Osteoblast (primary cell): ENCODE results near the gene CD300H. TPM values are rescaled to one million over a fixed set of nuclear protein-coding genes. Genes with fewer than 3 reads are reported as not detected.
A peak's percentile ranks its signal among the peaks of the same experiment; 100 is the strongest.

Experiments
- DNase-seq: peaks from one replicate; pipeline ENCODE4 v3.0.0; 2011; ENCODE audit warnings: low spot score, mixed read lengths; ENCODE audit not compliant: insufficient read length; ENCODE audit errors: missing footprints
- H2AFZ ChIP-seq: 2 replicates; pipeline ENCODE4 v1.6.0; 2011; ENCODE audit warnings: mild to moderate bottlenecking, low read length
- H3K27ac ChIP-seq: 2 replicates; pipeline ENCODE4 v1.5.1; 2011; ENCODE audit warnings: mild to moderate bottlenecking, low read depth, low read length, moderate library complexity
- H3K27me3 ChIP-seq: 2 replicates; pipeline ENCODE4 v1.6.0; 2012; ENCODE audit warnings: mild to moderate bottlenecking, control low read depth, inconsistent platforms, low read length, moderate library complexity; ENCODE audit not compliant: insufficient read depth
- H3K36me3 ChIP-seq: 2 replicates; pipeline ENCODE4 v1.5.1; 2011; ENCODE audit warnings: mild to moderate bottlenecking, low read length, control low read depth, moderate library complexity; ENCODE audit not compliant: insufficient read depth
- H3K4me1 ChIP-seq: 2 replicates; pipeline ENCODE4 v1.5.1; 2011; ENCODE audit warnings: mild to moderate bottlenecking, low read length, control low read depth, moderate library complexity; ENCODE audit not compliant: insufficient read depth
- H3K4me2 ChIP-seq: 2 replicates; pipeline ENCODE4 v1.6.0; 2011; ENCODE audit warnings: mild to moderate bottlenecking, low read length; ENCODE audit not compliant: insufficient read depth
- H3K4me3 ChIP-seq: fragments of 200-600 bp; sonication (generic); 3 replicates; pipeline ENCODE4 v1.5.1; 2012; ENCODE audit warnings: mild to moderate bottlenecking, low read length, inconsistent platforms; ENCODE audit not compliant: insufficient read depth
- H3K79me2 ChIP-seq: 2 replicates; pipeline ENCODE4 v1.6.0; 2012; ENCODE audit warnings: mild to moderate bottlenecking, low read length, control low read depth, inconsistent platforms; ENCODE audit not compliant: insufficient read depth
- H3K9me3 ChIP-seq: 2 replicates; pipeline ENCODE4 v1.5.1; 2011; ENCODE audit warnings: low read depth, low read length, control low read depth
- H4K20me1 ChIP-seq: 2 replicates; pipeline ENCODE4 v1.6.0; 2012; ENCODE audit warnings: mild to moderate bottlenecking, low read length, control low read depth; ENCODE audit not compliant: insufficient read depth
- total RNA-seq: library from RNA; depleted of rRNA; stranded (reverse); fragments of >200 nt; gene quantifications from 2 replicates; pipeline ENCODE4 v1.2.3, GENCODE V29; 2012
- TF ChIP-seq, protein P1 (sequence below): IDR thresholded peaks from 2 replicates; pipeline ENCODE4 v1.5.1; 2011; ENCODE audit warnings: mild to moderate bottlenecking, low read depth, low read length, moderate library complexity; ENCODE audit errors: extremely low read depth

CD300H gene
- total RNA-seq, 1 donor: not detected

DNA sequence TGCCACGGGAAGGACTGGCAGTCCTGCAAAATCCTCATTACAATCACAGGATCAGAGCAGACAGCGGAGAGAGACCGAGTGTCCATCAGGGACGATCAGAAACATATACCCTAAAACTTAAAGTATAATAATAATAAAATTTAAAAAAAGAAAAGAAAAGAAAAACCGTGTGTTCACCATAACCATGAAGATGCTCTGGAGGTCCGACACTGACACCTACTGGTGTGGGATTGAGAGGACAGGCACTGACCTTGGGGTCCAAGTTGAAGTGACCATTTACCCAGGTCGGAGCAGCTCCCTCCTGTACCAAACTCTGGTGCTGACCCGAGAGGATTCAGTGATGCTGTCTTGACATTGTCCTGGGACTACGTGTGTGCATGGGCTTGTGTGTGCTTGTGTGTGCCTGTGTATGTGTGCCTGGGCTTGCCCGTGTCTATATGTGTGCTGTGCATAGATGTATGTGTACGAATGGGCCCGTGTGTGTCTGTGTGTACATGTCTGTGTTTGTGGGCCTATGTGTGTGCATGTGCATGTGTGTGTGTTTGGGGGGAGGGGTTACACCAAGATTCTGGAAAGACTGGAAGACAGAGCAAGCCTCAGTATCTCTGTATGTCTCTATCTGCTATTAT lies 34.7 kb upstream of the CD300H start:
- Histone ChIP-seq H3K36me3 (no peaks in the 10 kb centered on the region), H3K4me2 (no peak overlapping the region), H3K4me3 (no peak overlapping the region), H3K79me2 (no peaks in the 10 kb centered on the region), H4K20me1 (peaks cover 2% of the 10 kb centered on the region), H2AFZ (no peak overlapping the region), H3K9me3 (no peaks in the 10 kb centered on the region), H3K27ac (no peak overlapping the region), H3K4me1 (no peaks in the 10 kb centered on the region), H3K27me3 (peaks cover 16% of the 10 kb centered on the region)
- TF ChIP-seq, protein P1, sequence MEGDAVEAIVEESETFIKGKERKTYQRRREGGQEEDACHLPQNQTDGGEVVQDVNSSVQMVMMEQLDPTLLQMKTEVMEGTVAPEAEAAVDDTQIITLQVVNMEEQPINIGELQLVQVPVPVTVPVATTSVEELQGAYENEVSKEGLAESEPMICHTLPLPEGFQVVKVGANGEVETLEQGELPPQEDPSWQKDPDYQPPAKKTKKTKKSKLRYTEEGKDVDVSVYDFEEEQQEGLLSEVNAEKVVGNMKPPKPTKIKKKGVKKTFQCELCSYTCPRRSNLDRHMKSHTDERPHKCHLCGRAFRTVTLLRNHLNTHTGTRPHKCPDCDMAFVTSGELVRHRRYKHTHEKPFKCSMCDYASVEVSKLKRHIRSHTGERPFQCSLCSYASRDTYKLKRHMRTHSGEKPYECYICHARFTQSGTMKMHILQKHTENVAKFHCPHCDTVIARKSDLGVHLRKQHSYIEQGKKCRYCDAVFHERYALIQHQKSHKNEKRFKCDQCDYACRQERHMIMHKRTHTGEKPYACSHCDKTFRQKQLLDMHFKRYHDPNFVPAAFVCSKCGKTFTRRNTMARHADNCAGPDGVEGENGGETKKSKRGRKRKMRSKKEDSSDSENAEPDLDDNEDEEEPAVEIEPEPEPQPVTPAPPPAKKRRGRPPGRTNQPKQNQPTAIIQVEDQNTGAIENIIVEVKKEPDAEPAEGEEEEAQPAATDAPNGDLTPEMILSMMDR: peak; percentile 84
- DNase-seq: no peak

DNA sequence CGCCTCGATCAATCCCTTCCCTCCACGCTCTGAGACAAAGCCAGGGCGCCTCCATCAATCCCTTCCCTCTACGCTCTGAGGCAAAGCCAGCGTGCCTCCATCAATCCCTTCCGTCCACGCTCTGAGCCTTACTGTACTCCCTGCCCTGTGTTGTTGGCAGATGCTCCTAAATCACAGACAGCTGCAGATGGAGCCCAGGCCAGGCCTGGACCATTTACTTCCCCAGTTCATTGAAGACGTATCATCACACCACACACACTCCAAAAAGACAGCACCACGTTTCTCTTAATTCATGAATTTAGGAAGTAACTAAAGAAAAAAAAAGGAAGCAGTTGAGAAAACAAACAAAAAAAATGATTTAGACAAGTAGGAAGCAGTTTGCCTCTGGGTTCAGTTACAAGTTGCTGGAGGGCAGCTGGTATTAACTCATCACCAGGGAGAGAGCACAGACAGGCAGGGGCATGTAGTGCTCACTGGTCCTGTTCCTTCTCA lies 32.2 kb upstream of the CD300H start:
- H3K27me3 ChIP-seq: peaks cover 23% of the 10 kb centered on the region
- no peak for DNase-seq

DNA sequence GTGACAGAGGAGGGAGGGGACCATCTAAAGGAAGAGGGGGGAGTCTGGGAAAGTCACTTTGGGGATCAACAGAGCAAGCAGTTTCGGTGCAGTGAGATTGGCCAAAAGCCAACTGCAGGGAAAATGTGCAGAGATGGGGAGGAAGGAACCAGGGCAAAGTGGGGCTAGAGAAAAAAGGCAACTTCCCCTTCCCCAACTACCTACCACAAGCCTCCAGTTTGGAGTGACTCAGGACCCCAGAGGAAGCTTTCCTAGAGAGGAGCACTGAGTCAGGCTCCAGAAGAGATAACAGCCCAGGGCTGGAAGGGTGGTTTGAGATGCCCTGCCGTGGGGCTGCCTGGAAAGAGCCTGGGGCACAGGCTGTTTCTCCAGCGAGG lies 31.7 kb upstream of the CD300H start:
- H3K4me3 ChIP-seq: no peak overlapping the region
- H3K79me2 ChIP-seq: no peaks in the 10 kb centered on the region
- no peak overlapping the region for H3K4me2 ChIP-seq
- no peak for DNase-seq
- no peak overlapping the region for H3K27ac ChIP-seq
- H4K20me1 ChIP-seq: no peaks in the 10 kb centered on the region
- H3K27me3 ChIP-seq: peaks cover 23% of the 10 kb centered on the region
- H3K4me1 ChIP-seq: no peaks in the 10 kb centered on the region
- TF ChIP-seq, protein P1: no peak
- no peaks in the 10 kb centered on the region for H3K9me3 ChIP-seq
- no peaks in the 10 kb centered on the region for H3K36me3 ChIP-seq
- H2AFZ ChIP-seq: no peak overlapping the region

More for the DNA sequence above, 32.2 kb upstream of the CD300H start:
- Histone ChIP-seq H3K27ac (no peak overlapping the region), H3K4me2 (no peak overlapping the region), H2AFZ (no peak overlapping the region), H3K79me2 (no peaks in the 10 kb centered on the region), H3K4me3 (no peak overlapping the region), H3K36me3 (no peaks in the 10 kb centered on the region), H3K9me3 (no peaks in the 10 kb centered on the region), H3K4me1 (no peaks in the 10 kb centered on the region), H4K20me1 (no peaks in the 10 kb centered on the region)
- TF ChIP-seq, protein P1: no peak

DNA sequence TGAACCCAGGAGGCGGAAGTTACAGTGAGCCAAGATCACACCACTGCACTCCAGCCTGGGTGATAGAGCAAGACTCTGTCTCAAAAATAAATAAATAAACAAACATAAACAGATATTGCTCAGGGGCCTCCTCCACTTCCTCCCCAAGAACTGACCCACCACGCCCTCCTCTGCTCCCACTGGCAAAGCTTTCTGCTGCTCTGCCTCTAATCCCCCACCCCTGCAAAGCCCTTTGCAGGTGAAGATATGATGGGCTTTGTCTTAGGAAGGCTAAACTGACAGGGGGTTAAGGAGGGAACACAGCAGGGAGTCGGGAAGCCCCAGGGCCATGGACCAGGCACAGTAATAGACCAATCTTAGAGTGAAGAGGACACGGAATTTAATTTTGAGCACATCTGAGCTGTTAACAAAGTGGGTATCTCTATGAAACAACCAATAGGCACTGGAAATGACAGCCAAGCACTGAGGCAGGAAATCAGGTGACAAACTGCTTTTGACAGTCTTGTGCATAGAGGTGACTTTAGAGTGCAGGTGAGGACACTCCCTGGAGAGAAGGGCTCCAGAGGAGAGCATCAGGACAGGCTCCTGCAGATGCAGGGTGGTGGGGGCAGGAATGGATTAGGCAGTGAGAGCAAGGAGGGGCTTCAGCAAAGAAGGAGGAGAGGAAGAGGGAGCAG lies 31.2 kb upstream of the CD300H start:
- Histone ChIP-seq H3K4me3 (no peak overlapping the region), H3K27ac (no peak overlapping the region), H3K9me3 (no peaks in the 10 kb centered on the region), H3K27me3 (peaks cover 23% of the 10 kb centered on the region), H3K4me1 (no peaks in the 10 kb centered on the region), H2AFZ (no peak overlapping the region), H4K20me1 (no peaks in the 10 kb centered on the region), H3K79me2 (no peaks in the 10 kb centered on the region), H3K36me3 (no peaks in the 10 kb centered on the region), H3K4me2 (no peak overlapping the region)
- TF ChIP-seq, protein P1: no peak
- no peak for DNase-seq
